T-helper 2 cell treated with Interferon-gamma antibody and Interleukin-4, amounts not matched to agents 100 ng/mL and 5 ng/mL, for 36 hours (primary cell): Measurements from ENCODE around the gene HTATIP2. TPM values are rescaled to one million over a fixed set of nuclear protein-coding genes. Genes with fewer than 3 reads are reported as not detected.
"Not testable (repeated sequence)": the region's sequence is repeated elsewhere in the genome, so short reads cannot be mapped to it uniquely, and the experiment has no call there.

Source experiments
- intact Hi-C: fragments of 100-400 bp; cut with micrococcal nuclease; formaldehyde crosslinking; loops from one replicate; pipeline ENCODE4 v1.15.1; 2023
- total RNA-seq: library from RNA; stranded (reverse); gene quantifications from 2 replicates; pipeline ENCODE4 v1.2.3, GENCODE V29; 2022

HTATIP2 gene
- total RNA-seq = 39.8 and 40.6 TPM in 2 replicates

DNA sequence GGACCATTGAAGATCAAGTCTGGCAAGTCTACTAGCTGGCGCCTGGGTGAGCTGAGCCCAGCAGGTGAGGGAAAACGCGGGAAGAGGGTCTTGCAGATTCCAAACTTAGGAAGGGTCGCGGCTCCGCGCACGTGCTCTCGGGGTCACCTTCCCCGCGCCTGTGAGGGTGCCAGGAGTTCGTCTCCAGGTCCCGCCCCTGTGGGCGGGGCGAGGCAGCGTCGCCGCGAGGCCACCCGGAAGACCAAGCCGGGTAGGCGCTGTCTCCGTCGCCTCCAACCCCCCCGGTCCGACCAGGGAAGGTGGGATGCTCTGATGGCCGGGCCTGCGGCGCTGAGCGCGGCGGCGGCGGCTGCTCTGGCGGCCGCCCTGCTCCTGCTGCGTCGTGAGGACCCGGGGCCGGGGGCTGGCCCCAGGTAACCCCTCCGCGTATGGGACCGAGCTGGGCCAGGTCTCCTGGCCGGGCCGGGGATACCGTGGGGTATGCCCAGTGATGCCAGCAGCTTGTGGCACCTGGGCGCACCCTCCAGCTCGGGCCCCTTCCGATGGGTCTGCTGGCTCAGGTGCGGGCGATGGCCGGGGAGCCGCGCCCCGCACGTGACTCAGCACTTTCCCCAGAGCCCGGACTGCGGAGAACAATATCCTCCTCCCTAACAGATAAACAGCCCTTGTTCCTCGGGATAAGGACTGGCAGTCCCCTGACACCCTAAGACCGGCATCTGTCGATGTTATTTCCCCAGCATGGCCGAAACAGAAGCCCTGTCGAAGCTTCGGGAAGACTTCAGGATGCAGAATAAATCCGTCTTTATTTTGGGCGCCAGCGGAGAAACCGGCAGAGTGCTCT, at the start of gene HTATIP2:
Gene HTATIP2, plus strand, starts transcription at position 215 of the 841 bp plus-strand sequence. Its CDS starts 524 bp downstream, at position 739.
- intact Hi-C loops = loop anchor here (1.0 kb wide), 1 partner anchor 24 kb away; the partner anchor contains the start of gene PRMT3

DNA sequence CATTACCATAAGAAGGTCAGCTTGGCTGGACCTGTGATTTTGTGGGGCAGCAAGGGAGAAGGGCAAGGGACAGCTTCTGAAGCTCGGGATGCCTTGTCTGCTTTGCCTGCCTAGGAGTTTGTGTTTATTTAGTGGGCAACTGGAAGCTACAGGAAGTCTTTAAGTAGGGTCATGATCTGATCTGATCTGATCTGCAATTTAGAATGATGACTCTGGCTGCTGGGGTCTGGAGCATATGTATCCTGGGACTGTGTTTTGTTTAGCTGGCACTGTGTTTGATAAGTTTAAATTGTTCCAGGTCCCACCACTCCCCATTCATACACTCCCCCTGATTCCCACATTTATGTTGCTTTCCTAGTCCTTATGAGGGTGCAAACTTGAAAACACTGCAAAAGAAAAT, 47.7 kb upstream of the HTATIP2 start:
- intact Hi-C loops = no loop called here

DNA sequence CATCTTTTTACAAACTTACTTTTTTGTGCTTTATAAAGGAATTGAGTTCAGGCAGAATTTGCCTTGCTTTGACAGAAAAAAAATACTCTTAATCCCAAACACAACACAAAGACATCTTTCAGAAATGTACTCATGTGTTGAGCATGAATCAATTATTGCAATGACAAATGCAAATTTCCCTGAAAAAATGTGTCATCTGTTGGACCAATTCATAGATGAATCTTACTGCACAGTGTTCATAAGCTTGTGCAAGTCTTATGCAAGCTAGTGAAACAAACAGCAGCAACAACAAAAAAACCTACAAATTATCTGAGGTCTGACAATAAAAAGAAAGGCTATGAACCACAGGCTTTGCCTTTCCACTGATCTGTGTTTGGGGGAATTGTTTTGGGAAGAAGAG, 42.3 kb upstream of the HTATIP2 start:
- intact Hi-C loops = no loop called here

DNA sequence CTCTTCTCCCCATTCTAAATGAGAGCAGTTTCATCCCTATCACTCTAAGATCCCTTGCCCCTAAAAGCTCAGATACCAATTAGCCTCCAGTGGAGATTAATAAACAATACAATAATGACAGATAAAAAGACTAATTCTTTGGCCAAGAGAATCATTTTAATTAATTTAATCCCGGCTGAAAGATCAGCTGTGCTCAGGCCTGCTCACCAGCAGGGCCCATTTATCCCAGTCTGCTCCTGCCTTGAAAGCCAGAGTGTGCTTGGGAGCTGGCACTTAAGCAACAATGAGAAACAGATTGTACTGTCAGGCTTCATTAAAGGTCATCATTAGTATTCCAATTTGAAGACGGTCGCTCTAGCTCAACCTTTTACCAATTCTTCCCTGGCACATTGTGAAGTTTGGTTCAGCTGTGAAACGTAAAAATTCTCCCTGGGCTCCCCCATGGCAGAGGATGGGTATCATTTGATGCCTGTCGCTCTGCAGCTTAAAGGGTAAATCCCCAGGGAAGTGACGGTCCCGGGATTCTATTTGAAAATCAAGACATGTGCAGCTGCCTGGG, 36.1 kb upstream of the HTATIP2 start:
- intact Hi-C loops = no loop called here

DNA sequence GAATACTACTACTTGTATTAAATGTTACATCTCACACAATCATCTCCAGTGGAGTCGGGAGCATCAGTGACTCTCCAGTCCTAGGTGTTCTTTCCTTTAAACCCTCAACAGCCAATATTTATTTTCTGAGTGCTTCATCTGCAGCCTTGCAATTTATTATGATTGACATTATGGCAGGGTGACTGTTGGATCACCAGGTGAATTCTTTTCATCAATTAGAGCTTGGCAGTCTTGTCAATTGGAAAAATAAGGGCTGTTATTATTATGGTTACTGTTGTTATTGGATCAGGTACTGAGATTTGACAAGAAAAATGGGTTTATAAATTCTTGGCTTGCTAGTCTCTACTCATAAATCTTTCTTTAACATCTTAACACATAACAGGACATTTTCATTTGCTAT, 27.5 kb upstream of the HTATIP2 start:
- intact Hi-C loops = loop anchor here (5.0 kb wide), 1 partner anchor 209 kb away; no protein-coding TSS in a partner anchor

DNA sequence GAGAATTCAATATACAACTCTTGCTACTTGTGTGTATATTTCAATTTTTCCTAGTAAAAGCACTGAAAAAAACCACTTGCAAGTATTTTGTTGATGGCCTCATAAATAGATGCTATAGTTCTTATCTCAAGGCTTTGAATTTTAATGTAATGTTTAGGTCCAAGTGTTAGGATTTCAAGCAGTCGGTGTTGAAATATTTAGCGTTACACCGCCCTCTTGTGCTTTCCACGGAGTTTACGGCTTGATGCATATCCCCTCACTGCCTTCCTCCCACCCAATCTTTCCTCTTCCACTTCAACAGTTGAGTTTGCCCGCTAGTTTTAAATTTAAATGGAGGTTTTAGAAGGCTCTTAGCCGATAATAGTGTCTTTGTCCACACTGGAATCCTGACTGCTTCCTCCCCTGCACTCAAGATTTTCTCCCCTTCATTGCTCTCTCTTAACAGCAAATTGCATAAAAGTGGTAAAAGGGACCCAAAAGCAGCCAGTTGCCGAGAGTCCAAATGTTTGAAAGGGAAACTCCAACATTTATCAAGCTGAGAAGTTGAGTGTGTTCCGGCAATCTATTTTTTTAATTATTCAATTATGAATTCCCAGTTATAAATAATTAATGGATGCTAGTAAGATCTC, 25.9 kb upstream of the HTATIP2 start:
- intact Hi-C loops = loop anchor here (5.0 kb wide), 1 partner anchor 210 kb away; no protein-coding TSS in a partner anchor

DNA sequence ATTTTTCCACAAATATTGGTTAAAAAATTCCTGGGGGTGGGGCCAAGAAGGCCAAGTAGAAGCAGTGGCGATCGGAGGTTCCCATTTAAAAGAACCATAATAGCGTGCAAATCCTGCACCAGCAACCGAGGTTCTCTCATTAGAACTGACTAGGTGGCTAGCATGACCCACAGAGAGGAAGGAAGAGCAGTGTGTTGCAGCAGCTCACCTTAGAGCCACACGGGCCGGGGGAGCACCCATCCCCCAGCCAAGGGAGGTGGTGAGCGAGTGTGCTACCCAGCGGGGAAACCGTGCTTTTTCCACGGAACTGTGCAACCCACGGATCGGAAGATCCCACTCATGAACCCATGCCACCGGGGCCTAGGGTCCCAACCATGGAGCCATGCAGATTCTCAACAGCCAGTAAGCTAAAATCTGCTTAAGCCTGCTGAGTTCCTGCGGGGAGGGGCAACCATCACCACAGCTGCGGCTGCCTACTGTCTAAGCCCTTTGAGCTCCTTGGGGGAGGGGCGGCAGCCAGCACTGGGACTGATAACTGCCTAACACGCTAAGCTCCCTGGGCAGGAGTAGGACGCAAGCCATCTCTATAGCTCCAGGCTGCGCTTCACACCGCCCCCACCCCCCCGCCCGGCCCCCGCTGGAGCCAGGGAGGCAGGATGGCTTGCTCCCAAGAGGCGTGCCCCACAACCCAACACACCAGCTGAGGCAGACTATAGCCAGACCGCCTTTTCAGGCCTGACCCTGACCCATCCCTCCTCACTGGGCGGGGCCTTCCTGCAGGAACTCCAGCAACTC, 21.0 kb upstream of the HTATIP2 start:
- intact Hi-C loops = no loop called here

DNA sequence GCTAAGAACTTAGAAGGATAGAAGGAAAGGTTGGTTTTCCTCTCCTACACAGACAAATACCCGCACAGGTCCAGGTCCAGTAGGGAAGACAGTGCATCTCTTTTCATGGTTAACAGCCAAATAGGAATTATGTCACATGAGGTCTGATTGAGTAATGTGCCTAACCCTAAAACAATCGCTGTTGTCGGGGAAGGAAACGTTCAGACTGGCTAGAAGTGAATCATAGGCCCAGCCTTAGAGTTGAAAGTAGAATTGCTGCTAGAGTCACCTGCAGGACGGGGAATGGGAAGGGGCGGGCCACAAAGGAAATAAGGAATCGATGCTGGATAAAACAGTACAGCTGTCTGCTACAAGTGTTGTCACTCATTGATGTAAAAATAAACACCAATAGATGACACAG, 12.4 kb upstream of the HTATIP2 start:
- intact Hi-C loops = loop anchor here (5.0 kb wide), 1 partner anchor 109 kb away; no protein-coding TSS in a partner anchor

DNA sequence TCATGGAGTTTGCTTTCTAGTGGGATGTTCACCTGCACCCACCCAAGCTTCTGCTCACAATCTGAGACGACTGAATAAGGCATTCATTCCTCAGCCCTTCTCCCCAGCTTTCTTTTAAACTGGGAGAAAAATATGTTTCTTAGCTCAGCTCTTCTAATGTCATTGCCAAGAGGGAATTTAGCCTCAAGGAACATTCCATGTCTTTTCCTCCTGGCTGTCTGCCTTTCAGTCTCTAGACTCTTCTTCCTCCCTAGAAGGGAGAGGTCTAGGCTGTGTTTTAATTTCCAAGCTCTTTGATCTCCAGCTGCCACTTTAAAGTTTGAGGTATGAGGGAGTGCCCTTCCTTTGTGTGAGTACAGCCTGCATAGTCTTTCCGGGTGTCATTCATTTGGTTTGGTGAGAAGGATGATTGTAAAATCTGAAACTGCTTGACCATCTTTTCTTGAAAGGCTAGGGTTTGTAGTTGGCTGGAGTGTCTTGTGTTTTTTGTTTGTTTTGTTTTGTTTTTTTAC, 11.7 kb upstream of the HTATIP2 start:
- intact Hi-C loops = loop anchor here (5.0 kb wide), 1 partner anchor 110 kb away; no protein-coding TSS in a partner anchor

DNA sequence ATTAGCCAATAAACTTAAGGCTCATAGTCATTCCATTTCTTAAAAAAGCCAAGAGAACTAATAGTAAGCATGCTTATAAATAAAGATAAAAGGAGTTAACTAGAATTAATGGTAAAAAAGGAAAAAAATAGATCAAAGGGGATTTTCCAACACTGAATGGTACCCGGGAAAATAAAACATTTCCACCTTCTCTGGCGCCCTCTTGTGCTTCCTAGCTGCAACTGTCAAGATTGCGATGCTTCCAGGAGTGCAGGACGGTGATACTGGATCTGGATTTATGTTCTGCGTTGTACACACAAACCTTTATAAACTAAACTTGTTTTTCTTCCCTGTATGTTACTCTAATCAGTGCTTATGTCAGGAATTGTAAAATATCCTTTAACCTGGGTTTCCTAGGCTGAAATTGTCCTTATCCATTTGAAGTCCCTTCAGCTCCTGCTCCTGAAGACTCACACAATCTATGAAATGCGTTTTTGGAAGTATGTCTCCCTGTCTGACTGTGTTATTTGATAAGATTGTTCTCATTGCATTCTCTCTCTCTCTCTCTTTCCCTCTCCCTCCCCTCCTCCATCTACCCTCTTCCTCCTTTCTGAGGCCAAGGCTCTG, 9.6 kb upstream of the HTATIP2 start:
- intact Hi-C loops = loop anchor here (5.0 kb wide), 1 partner anchor 112 kb away; no protein-coding TSS in a partner anchor

DNA sequence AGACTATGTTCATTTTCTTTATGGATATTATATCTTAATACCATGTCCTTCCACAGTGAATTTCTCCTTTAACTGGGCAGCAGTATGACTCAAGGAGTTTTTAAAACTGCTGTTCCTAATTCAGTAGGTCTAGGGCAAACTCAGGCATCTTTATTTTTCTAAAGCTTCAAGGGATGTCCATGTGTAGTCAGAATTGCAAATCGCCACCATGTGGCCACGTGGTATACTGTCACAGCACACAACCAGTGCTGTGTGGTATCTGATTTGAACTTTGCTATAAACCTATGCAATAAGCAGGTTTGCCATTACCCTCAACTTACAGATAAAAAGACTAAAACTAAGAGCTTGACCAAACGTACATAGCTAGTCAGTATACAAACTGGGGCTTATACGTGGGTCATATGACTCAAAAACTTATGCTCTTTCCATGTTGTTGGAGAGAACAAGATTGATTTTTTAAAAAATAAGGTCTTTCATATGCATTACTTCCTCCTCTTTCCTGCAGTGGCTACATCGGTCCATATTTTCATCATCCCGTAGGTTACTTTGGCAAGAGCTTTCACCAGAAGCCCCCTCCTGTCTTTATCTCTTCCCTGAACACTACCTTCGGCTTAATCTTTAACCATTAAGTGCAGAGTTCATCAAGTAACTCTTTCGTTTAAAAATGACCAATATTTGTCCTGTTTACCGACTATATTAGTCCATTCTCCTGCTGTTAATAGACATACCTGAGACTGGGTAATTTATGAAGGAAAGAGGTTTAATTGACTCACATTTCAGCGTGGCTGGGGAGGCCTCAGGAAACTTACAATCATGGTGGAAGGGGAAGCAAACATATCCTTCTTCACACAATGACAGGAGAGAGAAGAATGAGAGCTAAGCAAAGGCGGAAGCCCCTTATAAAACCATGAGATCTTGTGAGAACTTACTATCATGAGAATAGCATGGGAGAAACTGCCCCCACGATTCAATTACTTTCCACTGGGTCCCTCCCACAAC, 8.0 kb upstream of the HTATIP2 start:
- intact Hi-C loops = loop anchor here (1.0 kb wide), 1 partner anchor 227 kb away; no protein-coding TSS in a partner anchor

DNA sequence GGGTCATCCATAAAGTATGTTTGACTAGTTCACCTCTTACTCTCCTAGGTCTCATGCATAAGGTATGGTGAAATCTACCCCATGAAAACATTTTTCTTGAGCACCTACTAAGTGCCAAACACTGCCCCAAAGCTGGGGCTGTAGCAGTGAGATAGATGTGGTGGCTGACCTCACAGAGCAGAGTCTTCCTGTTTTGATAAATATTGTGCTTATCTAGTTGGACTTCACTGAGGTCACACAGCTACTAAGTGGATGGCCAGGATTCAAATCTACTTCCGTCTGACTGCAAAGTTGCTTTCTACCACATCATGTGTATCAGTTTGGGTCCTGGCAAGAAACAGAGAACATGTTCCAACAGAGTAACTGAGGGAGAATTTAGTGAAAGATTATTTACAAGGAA, 6.4 kb upstream of the HTATIP2 start:
- intact Hi-C loops = no loop called here

DNA sequence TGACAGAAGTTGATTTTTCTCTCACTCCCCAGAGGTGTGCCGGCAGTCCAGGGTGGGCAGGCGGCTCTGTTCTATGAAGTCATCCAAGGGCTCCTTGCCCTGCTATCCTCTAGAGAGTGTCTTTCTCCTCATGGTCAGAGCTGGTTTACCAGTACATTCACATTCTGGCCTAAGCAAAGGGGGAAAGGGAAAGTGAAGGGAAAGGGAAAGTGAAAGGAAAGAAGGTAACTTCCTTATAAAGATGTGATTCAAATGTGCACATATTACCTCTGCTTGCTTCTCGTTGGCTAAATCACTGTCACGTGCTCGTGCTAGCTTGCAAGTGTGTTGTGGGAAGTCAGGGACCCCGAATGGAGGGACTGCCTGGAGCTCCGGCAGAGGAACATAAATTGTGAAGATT, 2.9 kb upstream of the HTATIP2 start:
- intact Hi-C loops = no loop called here

DNA sequence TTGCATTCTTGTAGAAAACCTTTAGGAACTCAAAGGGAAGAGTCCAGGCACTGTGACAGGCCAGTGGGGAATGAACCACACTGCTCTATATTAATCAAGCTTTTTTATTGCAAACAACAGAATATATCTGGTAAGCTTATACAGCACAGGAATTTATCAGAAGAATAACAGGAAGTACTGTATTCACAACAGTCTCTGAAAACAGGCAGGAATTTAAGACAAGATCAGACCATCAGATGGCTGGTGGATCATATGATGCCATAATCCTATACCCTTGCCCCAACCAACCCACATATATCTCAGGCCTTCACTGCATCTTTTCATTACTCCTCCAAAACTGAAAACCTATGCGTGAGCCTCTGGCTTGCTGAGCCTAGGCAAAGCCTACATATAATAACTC, 1.0 kb upstream of the HTATIP2 start:
- intact Hi-C loops = no loop called here

DNA sequence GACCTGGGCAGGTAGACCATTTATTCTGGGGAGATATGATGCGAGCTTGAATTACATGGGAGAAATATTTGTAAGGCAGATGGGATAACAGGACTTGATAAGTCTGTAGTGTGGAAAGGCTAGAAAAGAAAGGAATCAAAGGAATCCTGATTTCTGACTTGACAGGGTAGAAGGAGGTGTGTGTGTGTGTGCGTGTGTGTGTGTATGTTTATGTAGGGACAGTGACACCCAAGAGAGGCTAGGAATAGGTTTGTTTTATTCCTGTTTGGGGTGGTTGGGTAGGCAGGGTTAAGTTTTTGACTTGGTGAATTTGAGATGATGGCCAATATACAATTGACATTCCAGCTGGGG, 390 bp upstream of the HTATIP2 start:
- intact Hi-C loops = loop anchor here (1.0 kb wide), 1 partner anchor 24 kb away; the partner anchor contains the start of gene PRMT3

DNA sequence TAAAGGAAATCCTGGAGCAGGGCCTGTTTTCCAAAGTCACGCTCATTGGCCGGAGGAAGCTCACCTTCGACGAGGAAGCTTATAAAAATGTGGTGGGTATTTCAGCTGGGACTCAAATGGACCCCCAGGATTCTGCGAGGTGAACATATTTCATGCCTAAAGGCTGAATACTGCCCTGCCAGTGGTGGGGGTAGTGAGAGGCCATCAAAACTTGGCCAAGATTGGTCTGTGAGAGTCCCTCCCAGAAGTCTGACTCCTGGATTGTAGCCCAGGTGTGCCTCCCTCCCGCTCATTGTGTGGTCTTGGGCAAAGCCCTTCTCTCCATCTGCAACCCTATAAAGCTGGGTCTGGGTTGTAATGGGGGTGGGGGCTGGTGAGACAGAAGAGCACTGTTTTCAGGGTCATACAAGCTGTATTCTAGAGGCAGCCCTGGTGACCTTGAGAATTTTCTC, 853 bp downstream of the HTATIP2 start:
- intact Hi-C loops = no loop called here

DNA sequence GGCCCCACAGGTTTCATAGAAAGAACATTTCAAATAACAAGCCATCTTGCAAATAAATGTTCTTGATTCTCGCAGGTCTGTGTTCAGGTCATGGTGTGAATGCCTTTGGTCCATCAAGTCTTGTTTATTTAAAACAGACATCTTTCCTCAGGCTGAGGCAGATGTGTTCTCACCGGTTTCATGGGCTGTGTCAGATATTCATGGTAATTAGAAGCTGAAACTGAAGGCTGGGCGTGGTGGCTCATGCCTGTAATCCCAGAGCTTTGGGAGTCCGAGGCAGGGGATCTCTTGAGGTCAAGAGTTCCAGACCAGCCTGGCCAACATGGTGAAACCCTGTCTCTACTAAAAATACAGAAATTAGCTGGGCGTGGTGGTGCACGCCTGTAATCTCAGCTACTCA, 2.0 kb downstream of the HTATIP2 start:
- intact Hi-C loops = not testable (repeated sequence)

DNA sequence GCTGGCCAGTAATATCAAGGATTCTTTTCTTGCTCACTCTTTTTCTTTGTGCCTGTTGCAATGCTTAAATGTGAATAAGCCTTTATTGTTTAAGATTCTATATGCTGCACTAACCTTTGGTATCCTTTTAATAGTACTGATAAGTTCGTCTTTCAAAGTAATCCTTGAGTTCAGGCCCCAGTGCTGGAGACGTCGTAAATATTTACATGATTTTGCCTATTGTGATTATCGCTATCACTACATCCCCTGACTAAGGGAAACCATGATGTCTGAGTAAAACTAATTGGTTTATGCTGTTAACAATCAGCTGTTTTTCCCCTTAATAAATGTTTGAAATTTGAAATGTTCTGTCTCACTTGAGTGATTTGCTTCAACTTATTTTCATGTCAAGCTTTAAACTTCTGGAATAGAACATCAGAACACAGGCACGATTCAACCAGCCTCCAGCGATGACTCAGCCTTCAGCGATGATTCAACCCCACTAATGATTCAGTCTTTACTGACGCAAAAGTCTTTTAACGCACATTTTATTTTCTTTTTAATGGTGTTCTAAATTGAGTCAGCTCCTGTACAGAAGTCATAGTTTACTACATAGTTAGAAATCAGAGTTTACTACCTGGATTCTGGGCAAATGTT, 3.9 kb downstream of the HTATIP2 start:
- intact Hi-C loops = no loop called here

DNA sequence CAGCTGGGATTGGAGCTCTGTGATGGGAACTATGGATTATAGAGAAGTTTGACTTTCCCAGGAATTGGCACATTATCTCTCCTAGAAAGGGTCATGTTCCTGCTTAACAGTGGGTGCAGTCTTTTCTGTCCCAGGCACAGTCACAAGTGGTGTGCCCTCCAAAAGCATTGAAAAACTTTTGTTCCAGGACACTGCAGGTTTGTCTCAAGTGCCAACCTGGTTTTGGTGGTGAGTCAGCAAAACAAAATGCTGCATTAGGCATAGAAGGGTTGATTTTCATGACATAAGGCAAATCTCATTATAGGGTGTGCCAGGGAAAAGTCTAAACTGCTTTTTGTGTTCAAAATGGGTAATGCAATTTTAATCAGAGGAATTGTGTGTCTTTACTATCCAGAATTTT, 4.9 kb downstream of the HTATIP2 start:
- intact Hi-C loops = no loop called here
